ENCODE data around the gene CACNA2D2. TPM values are rescaled to one million over a fixed set of nuclear protein-coding genes. Genes with fewer than 3 reads are reported as not detected.

CACNA2D2 gene
- total RNA-seq, 1 donor from 2014 or later: 0.21 TPM

DNA sequence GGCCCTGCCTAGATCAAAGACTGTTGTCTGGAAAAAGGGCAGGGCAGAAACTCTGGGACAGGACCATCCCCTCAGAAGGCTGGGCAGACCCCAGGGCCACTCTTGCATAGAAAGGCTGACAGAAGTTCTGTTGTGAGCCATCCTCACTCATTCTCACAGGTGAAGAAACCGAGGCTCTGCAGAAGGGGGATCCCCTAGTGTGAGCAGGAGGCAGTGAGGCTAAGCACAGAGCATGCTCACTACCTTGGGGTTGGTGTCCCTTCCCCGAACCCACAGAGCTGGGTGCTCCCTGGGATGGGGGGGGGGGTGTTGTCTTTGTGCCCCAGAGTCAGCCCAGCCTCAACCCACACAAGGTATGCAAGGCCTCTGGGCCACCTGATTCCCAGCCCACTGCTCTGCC is 93.2 kb downstream of the CACNA2D2 start:
- Histone ChIP-seq H3K4me3 (ENCODE audit: low read depth, low read length) (no peak overlapping the region), H3K27me3 (ENCODE audit: control insufficient read depth, insufficient read depth, low read length) (peaks cover 10% of the 10 kb centered on the region), H3K36me3 (ENCODE audit: control insufficient read depth, insufficient read depth, low read length) (no peaks in the 10 kb centered on the region)
- no peak for DNase-seq (ENCODE audit: low read depth)
- TF ChIP-seq, protein P1, sequence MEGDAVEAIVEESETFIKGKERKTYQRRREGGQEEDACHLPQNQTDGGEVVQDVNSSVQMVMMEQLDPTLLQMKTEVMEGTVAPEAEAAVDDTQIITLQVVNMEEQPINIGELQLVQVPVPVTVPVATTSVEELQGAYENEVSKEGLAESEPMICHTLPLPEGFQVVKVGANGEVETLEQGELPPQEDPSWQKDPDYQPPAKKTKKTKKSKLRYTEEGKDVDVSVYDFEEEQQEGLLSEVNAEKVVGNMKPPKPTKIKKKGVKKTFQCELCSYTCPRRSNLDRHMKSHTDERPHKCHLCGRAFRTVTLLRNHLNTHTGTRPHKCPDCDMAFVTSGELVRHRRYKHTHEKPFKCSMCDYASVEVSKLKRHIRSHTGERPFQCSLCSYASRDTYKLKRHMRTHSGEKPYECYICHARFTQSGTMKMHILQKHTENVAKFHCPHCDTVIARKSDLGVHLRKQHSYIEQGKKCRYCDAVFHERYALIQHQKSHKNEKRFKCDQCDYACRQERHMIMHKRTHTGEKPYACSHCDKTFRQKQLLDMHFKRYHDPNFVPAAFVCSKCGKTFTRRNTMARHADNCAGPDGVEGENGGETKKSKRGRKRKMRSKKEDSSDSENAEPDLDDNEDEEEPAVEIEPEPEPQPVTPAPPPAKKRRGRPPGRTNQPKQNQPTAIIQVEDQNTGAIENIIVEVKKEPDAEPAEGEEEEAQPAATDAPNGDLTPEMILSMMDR (IDR thresholded peaks at IDR 0.05; ENCODE audit: insufficient read depth, low read length, poor library complexity, severe bottlenecking): no peak

- Histone ChIP-seq H3K4me3 (ENCODE audit: low read depth, low read length) (no peak overlapping the region), H3K27me3 (ENCODE audit: control insufficient read depth, insufficient read depth, low read length) (peaks cover 10% of the 10 kb centered on the region), H3K36me3 (ENCODE audit: control insufficient read depth, insufficient read depth, low read length) (no peaks in the 10 kb centered on the region)
- no peak for DNase-seq (ENCODE audit: low read depth)
- TF ChIP-seq, protein P1 (IDR thresholded peaks at IDR 0.05; ENCODE audit: insufficient read depth, low read length, poor library complexity, severe bottlenecking): no peak
Measured at GRCh38 chr3:50408443-50408944, 94.9 kb downstream of the CACNA2D2 start.

DNA sequence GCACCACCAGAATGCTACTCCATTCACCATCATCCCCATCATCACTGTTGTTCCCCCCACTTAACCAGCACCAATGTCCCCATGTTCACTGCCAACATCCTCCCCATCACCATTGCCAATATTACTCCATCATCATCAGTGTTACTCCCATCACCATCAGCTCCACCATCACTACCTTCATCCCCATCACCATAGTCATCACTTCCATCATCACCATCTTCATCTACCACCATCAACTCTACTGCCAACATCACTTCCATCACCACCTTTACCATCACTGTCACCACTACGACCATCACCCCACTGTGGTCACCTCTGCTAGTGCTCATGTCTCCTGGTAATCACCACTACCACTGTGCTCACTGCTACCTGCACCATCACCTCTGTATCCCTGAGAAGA is 96.9 kb downstream of the CACNA2D2 start:
- TF ChIP-seq, protein P1 (IDR thresholded peaks at IDR 0.05; ENCODE audit: insufficient read depth, low read length, poor library complexity, severe bottlenecking): no peak
- no peak overlapping the region for H3K4me3 ChIP-seq (ENCODE audit: low read depth, low read length)
- H3K36me3 ChIP-seq (ENCODE audit: control insufficient read depth, insufficient read depth, low read length): no peaks in the 10 kb centered on the region
- no peak for DNase-seq (ENCODE audit: low read depth)
- H3K27me3 ChIP-seq (ENCODE audit: control insufficient read depth, insufficient read depth, low read length): peaks cover 4% of the 10 kb centered on the region

GRCh38 chr3:50405249-50405648 is 98.2 kb downstream of the CACNA2D2 start:
- no peak for DNase-seq (ENCODE audit: low read depth)
- no peaks in the 10 kb centered on the region for H3K36me3 ChIP-seq (ENCODE audit: control insufficient read depth, insufficient read depth, low read length)
- TF ChIP-seq, protein P1 (IDR thresholded peaks at IDR 0.05; ENCODE audit: insufficient read depth, low read length, poor library complexity, severe bottlenecking): no peak
- H3K27me3 ChIP-seq (ENCODE audit: control insufficient read depth, insufficient read depth, low read length): peaks cover 6% of the 10 kb centered on the region
- no peak overlapping the region for H3K4me3 ChIP-seq (ENCODE audit: low read depth, low read length)

- Histone ChIP-seq H3K36me3 (ENCODE audit: control insufficient read depth, insufficient read depth, low read length) (no peaks in the 10 kb centered on the region), H3K4me3 (ENCODE audit: low read depth, low read length) (no peak overlapping the region), H3K27me3 (ENCODE audit: control insufficient read depth, insufficient read depth, low read length) (peaks cover 10% of the 10 kb centered on the region)
- DNase-seq (ENCODE audit: low read depth): no peak
- TF ChIP-seq, protein P1 (IDR thresholded peaks at IDR 0.05; ENCODE audit: insufficient read depth, low read length, poor library complexity, severe bottlenecking): no peak
Measured at GRCh38 chr3:50401978-50402595, 101.3 kb downstream of the CACNA2D2 start.

DNA sequence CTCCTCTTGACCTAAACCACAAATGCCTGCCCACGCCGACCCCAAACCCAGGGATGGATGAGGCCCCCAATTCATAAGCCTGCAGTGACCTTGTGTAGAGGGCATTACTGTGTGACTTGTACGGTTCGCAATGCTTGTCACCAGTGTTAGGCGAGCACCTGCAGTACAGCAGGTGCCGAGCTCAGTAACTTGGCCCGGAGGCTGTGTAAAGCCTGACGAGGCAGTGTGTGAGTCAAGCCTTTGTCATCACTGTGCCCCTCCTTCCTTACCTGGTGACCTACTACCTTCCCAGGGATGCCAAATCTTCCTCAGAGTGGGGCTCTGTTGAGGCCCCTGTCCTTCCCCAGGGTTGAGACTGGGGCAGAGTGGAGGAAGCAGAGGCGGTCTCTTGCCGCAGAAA is 106.9 kb downstream of the CACNA2D2 start:
- Histone ChIP-seq H3K4me3 (ENCODE audit: low read depth, low read length) (no peak overlapping the region), H3K36me3 (ENCODE audit: control insufficient read depth, insufficient read depth, low read length) (no peaks in the 10 kb centered on the region), H3K27me3 (ENCODE audit: control insufficient read depth, insufficient read depth, low read length) (peaks cover 10% of the 10 kb centered on the region)
- TF ChIP-seq, protein P1 (IDR thresholded peaks at IDR 0.05; ENCODE audit: insufficient read depth, low read length, poor library complexity, severe bottlenecking): no peak
- DNase-seq (ENCODE audit: low read depth): no peak

Measured in kidney epithelial cell (primary cell).